Uterus (tissue), 4 donors: ENCODE measurements around the gene RPL37A. TPM values are rescaled to one million over a fixed set of nuclear protein-coding genes. Genes with fewer than 3 reads are reported as not detected.
A peak's percentile ranks its signal among the peaks of the same experiment; 100 is the strongest.

Experiments used
- DNase-seq, 2 donors: peaks; one replicate each; pipeline ENCODE4 v3.0.0-alpha.2; 2019 to 2020
- H3K27ac ChIP-seq, 2 donors: fragments of 200-600 bp; sonication (generic); 1 replicate in 1 of 2; 2 replicates in 1 of 2; pipeline ENCODE4 v1.5.1; 2016 to 2018
- H3K27me3 ChIP-seq, 2 donors: fragments of 200-600 bp; sonication (generic); one replicate each; pipeline ENCODE4 v1.5.1; 2018 to 2019; ENCODE audit warnings: control low read depth in 1 of 2
- H3K36me3 ChIP-seq, 2 donors: fragments of 200-600 bp; sonication (generic); one replicate each; pipeline ENCODE4 v1.5.1; 2019; ENCODE audit warnings: control low read depth in 1 of 2
- H3K4me1 ChIP-seq, 2 donors: fragments of 200-600 bp; sonication (generic); one replicate each; pipeline ENCODE4 v1.5.1; 2018 to 2019; ENCODE audit warnings: control low read depth in 1 of 2
- H3K4me3 ChIP-seq, 2 donors: fragments of 200-600 bp; sonication (generic); 1 replicate in 1 of 2; 2 replicates in 1 of 2; pipeline ENCODE4 v1.5.1; 2018 to 2019; ENCODE audit warnings: mild to moderate bottlenecking in 1 of 2
- H3K9me3 ChIP-seq, 2 donors: fragments of 200-600 bp; sonication (generic); one replicate each; pipeline ENCODE4 v1.5.1; 2019; ENCODE audit warnings: control low read depth in 1 of 2
- POLR2A ChIP-seq, 2 donors: fragments of 450-650 bp; IDR thresholded peaks; one replicate each; pipeline ENCODE4 v1.6.1; 2016; ENCODE audit warnings: antibody characterized with exemption in 2 of 2, mild to moderate bottlenecking in 1 of 2, moderate library complexity in 1 of 2
- intact Hi-C: fragments of 100-400 bp; cut with DNase I; formaldehyde crosslinking; loops from one replicate; pipeline ENCODE4 v1.15.1; 2023; ENCODE audit warnings: low total_unique reads
- total RNA-seq, 4 donors: library from RNA; depleted of rRNA in 3 of 4; stranded (reverse); fragments of >200 nt in 3 of 4; gene quantifications; one replicate each; pipeline versions ENCODE4 v1.1.0 to v1.2.4, GENCODE V29; 2014 to 2023
- TF ChIP-seq, protein P1 (sequence below), 4 experiments: fragments of 200-600 bp in 2 of 4; fragments of 450-650 bp in 2 of 4; sonication (generic) in 2 of 4; IDR thresholded peaks; one replicate each; pipeline ENCODE4 v1.5.1; 2016 to 2019; ENCODE audit warnings: antibody characterized with exemption in 4 of 4, mild to moderate bottlenecking in 2 of 4, moderate library complexity in 1 of 4
- donor health status: DM: yes; HTN: yes; CAD: no.

The RPL37A gene
- total RNA-seq, 4 donors from 2014 or later, result 716 to 2,917 (median 2,308) TPM

DNA sequence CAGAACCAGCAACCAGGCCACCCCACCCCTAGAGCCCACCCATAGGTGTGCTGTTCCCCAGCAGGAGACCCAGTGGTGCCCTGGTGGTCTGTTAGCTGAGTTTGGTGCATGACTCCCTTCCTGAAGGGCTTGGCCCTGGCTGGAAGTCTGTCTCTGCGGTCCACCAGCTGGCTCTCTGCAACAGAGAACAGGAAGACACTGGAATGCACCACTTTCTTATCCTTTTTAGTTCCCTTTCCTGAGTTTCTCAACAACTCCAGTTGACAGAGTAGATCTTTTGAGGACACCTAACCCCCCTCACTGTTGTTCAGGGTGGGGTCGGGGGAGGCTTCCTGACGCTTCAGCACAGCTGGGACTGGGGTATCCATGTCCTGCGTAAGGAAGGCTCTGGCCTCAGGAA is 11.9 kb upstream of the RPL37A start:
- Histone ChIP-seq H3K4me3 (no peak overlapping the region), H3K27ac (no peak overlapping the region), H3K27me3 (no peaks in the 10 kb centered on the region), H3K36me3 (no peaks in the 10 kb centered on the region), H3K4me1 (no peaks in the 10 kb centered on the region), H3K9me3 (no peaks in the 10 kb centered on the region)
- no peak for TF ChIP-seq POLR2A (IDR thresholded peaks at IDR 0.05)
- TF ChIP-seq, protein P1, sequence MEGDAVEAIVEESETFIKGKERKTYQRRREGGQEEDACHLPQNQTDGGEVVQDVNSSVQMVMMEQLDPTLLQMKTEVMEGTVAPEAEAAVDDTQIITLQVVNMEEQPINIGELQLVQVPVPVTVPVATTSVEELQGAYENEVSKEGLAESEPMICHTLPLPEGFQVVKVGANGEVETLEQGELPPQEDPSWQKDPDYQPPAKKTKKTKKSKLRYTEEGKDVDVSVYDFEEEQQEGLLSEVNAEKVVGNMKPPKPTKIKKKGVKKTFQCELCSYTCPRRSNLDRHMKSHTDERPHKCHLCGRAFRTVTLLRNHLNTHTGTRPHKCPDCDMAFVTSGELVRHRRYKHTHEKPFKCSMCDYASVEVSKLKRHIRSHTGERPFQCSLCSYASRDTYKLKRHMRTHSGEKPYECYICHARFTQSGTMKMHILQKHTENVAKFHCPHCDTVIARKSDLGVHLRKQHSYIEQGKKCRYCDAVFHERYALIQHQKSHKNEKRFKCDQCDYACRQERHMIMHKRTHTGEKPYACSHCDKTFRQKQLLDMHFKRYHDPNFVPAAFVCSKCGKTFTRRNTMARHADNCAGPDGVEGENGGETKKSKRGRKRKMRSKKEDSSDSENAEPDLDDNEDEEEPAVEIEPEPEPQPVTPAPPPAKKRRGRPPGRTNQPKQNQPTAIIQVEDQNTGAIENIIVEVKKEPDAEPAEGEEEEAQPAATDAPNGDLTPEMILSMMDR (IDR thresholded peaks at IDR 0.05), result no peak
- intact Hi-C loops, result no loop called here
- no peak for DNase-seq

DNA sequence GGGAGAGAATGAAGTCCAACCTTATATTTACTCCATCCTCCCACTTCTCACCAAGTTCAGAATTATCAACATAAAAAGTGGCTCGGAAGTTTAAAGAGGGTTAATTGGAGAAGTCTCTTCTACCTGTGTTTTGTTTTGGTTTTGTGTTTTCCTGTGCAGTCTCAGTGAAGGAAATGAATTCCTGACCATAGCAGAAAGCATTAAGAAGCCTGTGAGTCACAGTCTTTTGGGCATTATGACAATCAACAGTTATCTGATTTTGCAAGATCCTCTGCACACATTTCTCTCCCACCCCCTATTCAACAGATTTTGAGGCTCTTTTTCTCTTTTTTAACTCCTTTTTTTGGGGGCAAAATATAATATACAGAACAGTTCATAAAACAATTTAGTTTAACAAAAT is 8.6 kb upstream of the RPL37A start:
- no peaks in the 10 kb centered on the region for H3K9me3 ChIP-seq
- intact Hi-C loops, result no loop called here
- no peaks in the 10 kb centered on the region for H3K4me1 ChIP-seq
- H3K27ac ChIP-seq, result no peak overlapping the region
- no peaks in the 10 kb centered on the region for H3K36me3 ChIP-seq
- no peak for DNase-seq
- no peaks in the 10 kb centered on the region for H3K27me3 ChIP-seq
- TF ChIP-seq, protein P1 (IDR thresholded peaks at IDR 0.05), result no peak
- TF ChIP-seq POLR2A (IDR thresholded peaks at IDR 0.05), result no peak
- H3K4me3 ChIP-seq, result no peak overlapping the region

DNA sequence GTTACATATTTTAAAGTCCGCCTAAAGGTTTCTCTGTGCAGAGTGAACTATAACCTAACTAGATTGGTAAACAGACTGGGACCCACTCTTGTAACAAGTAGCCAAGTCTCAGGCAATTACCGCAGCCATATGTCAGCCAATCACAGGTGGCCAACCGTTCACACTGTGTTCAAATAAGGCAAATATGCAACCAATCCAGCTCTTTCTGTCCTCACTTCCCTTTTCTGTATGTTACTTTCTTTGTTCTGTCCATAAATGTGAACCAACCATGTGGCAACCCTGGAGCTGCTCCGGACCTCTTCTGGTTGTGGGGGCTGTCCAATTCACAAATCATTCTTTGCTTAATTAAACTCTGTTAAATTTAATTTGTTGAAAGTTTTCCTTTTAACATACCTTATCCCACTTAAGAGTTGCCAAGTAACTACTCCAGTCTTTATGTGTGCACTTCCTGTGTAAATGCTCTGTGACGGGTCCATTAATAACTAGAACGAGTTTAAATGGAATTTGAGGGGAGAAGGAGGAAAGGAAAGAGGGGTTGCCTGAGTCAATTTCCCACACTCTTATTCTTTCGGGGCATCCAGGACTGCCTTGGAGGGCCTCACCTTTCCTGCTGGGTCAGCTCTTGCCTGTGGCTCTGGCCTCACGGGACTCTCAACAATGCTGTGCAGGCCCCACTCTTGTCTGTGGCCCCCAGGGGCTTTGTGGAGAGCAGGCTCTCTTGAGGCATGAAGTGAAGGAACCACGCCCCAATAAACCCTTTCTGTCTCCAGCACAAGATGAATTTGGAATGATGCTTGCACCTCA is 6.6 kb upstream of the RPL37A start:
- TF ChIP-seq, protein P1 (IDR thresholded peaks at IDR 0.05), result no peak
- TF ChIP-seq POLR2A (IDR thresholded peaks at IDR 0.05), result no peak
- no peak for DNase-seq
- intact Hi-C loops, result no loop called here

DNA sequence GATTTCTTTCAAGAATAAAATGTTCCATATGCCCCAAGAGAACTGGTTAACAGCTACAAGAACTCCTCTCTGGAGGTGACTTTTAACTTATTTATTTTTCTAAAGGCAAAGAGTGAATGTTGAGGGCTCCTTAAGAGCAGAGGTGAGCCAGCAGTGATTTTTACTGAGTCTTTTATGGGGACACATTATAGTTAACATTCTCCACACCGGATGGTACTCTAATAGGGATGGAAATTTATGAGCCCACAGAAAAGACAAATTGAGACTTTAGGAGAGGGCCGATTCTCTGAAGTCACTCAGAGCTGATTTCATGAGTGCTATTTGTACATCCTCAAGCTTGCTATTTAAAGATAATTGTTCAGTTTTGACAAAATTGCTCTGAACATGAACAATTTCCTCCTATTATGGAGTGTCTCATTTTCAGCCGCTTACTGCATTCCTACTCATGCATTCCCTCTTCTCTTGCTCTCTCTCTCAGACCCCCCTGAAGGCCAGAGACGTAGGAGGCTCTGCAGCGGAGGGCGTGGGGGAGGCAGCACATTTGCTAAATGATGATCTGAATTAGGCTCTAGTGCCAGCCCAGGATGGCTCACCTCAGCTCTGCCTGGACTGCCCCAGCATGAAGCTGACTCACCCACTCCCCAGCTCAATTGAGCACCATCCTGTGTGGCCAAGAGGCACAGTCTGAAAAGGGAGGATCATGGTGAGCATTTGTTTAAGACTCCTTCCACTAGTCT is 5.9 kb upstream of the RPL37A start:
- DNase-seq, result peak; percentile 60 to 73
- intact Hi-C loops, result no loop called here
- H3K4me3 ChIP-seq, result no peak overlapping the region

More for the DNA sequence above, 6.6 kb upstream of the RPL37A start:
- Histone ChIP-seq H3K27ac (no peak overlapping the region), H3K4me3 (no peak overlapping the region), H3K4me1 (no peaks in the 10 kb centered on the region), H3K36me3 (no peaks in the 10 kb centered on the region), H3K27me3 (no peaks in the 10 kb centered on the region), H3K9me3 (no peaks in the 10 kb centered on the region)

More for the DNA sequence above, 5.9 kb upstream of the RPL37A start:
- Histone ChIP-seq H3K36me3 (no peaks in the 10 kb centered on the region), H3K27me3 (no peaks in the 10 kb centered on the region), H3K27ac (peak overlapping the region in 1 of 2 donors; percentile 62), H3K4me1 (no peaks in the 10 kb centered on the region), H3K9me3 (no peaks in the 10 kb centered on the region)
- TF ChIP-seq, protein P1 (IDR thresholded peaks at IDR 0.05), result no peak
- no peak for TF ChIP-seq POLR2A (IDR thresholded peaks at IDR 0.05)
